Hepatocyte (in vitro differentiated cells): Measurements from ENCODE around the gene PHAF1. TPM values are rescaled to one million over a fixed set of nuclear protein-coding genes. Genes with fewer than 3 reads are reported as not detected.

Source experiments
- DNase-seq: peaks from one replicate; pipeline ENCODE4 v3.0.0-alpha.2; 2016; ENCODE audit warnings: low spot score
- H2AFZ ChIP-seq: fragments of 200-600 bp; sonication (generic); 2 replicates; pipeline ENCODE4 v1.6.0; 2016; ENCODE audit warnings: antibody characterized with exemption, mild to moderate bottlenecking
- H3K27ac ChIP-seq: fragments of 200-600 bp; sonication (generic); 2 replicates; pipeline ENCODE4 v1.5.1; 2016; ENCODE audit warnings: mild to moderate bottlenecking
- H3K27me3 ChIP-seq: fragments of 200-600 bp; sonication (generic); 2 replicates; pipeline ENCODE4 v1.6.1; 2016
- H3K36me3 ChIP-seq: fragments of 200-600 bp; sonication (generic); replicated peaks from 2 replicates; pipeline ENCODE4 v1.5.1; 2016; ENCODE audit warnings: low read depth; ENCODE audit not compliant: insufficient read depth
- H3K4me1 ChIP-seq: fragments of 200-600 bp; sonication (generic); 2 replicates; pipeline ENCODE4 v1.5.1; 2016; ENCODE audit warnings: mild to moderate bottlenecking, moderate library complexity; ENCODE audit not compliant: insufficient read depth
- H3K4me2 ChIP-seq: fragments of 200-600 bp; sonication (generic); 2 replicates; pipeline ENCODE4 v1.6.0; 2016
- H3K4me3 ChIP-seq: fragments of 200-600 bp; sonication (generic); 2 replicates; pipeline ENCODE4 v1.5.1; 2016; ENCODE audit warnings: mild to moderate bottlenecking
- H3K79me2 ChIP-seq: fragments of 200-600 bp; sonication (generic); 2 replicates; pipeline ENCODE4 v1.6.0; 2017; ENCODE audit warnings: mild to moderate bottlenecking
- H3K9me2 ChIP-seq: fragments of 200-600 bp; sonication (generic); replicated peaks from 2 replicates; pipeline ENCODE4 v1.6.0; 2017; ENCODE audit warnings: mild to moderate bottlenecking; ENCODE audit not compliant: insufficient read depth
- H3K9me3 ChIP-seq: fragments of 200-600 bp; sonication (generic); 2 replicates; pipeline ENCODE4 v1.5.1; 2016; ENCODE audit warnings: low read depth, mild to moderate bottlenecking
- H4K20me1 ChIP-seq: fragments of 200-600 bp; sonication (generic); 2 replicates; pipeline ENCODE4 v1.6.0; 2016; ENCODE audit warnings: mild to moderate bottlenecking; ENCODE audit not compliant: insufficient read depth, poor library complexity, severe bottlenecking
- EZH2 ChIP-seq: fragments of 200-600 bp; sonication (generic); IDR thresholded peaks from 2 replicates; pipeline ENCODE4 v1.6.1; 2016; ENCODE audit warnings: antibody characterized with exemption, mild to moderate bottlenecking, borderline replicate concordance
- EZH2phosphoT487 ChIP-seq: fragments of 200-600 bp; sonication (generic); IDR thresholded peaks from one replicate; pipeline ENCODE4 v1.6.1; 2018; ENCODE audit warnings: antibody characterized with exemption, mild to moderate bottlenecking, low read depth, moderate library complexity; ENCODE audit not compliant: unreplicated experiment, severe bottlenecking
- WGBS: methylation state at CpG from one replicate; pipeline ENCODE4 v1.1.6; 2016; ENCODE audit warnings: low lambda C conversion rate; ENCODE audit errors: missing lambda C conversion rate; 5-methylcytosine and 5-hydroxymethylcytosine counted together
- polyA plus RNA-seq: library from polyadenylated mRNA; unstranded; fragments of >200 nt; fragmentation: Nextera tagmentation; extraction: Ambion mirVana; gene quantifications from 2 replicates; pipeline ENCODE4 v1.2.1, GENCODE V29; 2016
- total RNA-seq: library from RNA; depleted of rRNA; stranded (reverse); fragments of >200 nt; gene quantifications from 2 replicates; pipeline ENCODE4 v1.2.3, GENCODE V29; 2014
- TF ChIP-seq, protein P1 (sequence below): fragments of 200-600 bp; sonication (generic); IDR thresholded peaks from 2 replicates; pipeline ENCODE4 v1.5.1; 2016; ENCODE audit warnings: antibody characterized with exemption, mild to moderate bottlenecking; ENCODE audit not compliant: poor library complexity

Gene PHAF1
- total and polyA plus RNA-seq, 2 experiments from 2014 or later = 18.7 to 20.2 TPM

DNA sequence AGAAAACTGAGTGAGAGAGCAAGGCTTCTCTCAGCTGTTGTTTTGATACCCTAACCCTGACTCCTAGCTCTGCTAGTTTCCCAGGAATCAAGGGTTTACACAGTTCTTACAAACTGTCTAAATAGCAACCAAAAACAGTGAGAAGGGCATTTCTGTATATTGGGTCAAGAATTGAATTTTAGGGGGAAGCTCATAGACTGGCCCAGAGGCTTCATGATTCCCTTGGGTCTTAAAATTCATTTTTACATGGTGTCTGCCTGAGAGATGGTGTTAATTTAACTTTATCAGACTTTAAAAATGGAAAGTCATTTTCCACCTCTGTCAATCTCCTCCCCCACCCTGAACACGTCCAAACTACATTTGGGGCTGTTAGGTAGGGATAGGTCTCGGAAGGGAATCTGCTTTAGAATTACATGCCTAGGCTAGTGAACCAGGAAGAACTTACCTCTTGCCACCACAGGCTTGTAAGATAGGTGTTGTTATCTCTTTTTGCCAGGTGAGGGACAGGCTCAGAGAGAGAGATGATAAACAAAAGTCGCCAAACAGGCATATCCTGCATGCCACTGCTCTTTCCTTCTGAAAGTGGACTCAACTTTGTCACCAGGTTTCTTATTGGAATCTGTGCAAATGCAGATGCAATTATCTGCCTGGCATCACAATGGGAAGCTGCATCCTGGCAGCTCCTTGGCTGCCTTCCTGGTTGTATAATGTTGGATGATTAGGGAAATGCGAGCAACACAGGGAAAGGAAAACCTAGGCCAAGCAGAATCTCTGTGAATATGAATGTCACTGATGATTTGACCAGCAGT, 3.1 kb downstream of the PHAF1 start:
- Histone ChIP-seq H3K9me2 (no peaks in the 10 kb centered on the region), H2AFZ (no peak overlapping the region), H3K4me1 (peaks cover 30% of the 10 kb centered on the region), H3K4me2 (no peak overlapping the region), H3K4me3 (no peak overlapping the region), H3K9me3 (no peaks in the 10 kb centered on the region), H3K27ac (no peak overlapping the region), H4K20me1 (peaks cover 3% of the 10 kb centered on the region), H3K27me3 (no peaks in the 10 kb centered on the region), H3K79me2 (peaks cover 70% of the 10 kb centered on the region), H3K36me3 (no peaks in the 10 kb centered on the region)
- 73% methylated on average over 4 of the region's 4 CpGs for WGBS
- no peak for TF ChIP-seq EZH2phosphoT487
- TF ChIP-seq EZH2 = no peak
- TF ChIP-seq, protein P1, sequence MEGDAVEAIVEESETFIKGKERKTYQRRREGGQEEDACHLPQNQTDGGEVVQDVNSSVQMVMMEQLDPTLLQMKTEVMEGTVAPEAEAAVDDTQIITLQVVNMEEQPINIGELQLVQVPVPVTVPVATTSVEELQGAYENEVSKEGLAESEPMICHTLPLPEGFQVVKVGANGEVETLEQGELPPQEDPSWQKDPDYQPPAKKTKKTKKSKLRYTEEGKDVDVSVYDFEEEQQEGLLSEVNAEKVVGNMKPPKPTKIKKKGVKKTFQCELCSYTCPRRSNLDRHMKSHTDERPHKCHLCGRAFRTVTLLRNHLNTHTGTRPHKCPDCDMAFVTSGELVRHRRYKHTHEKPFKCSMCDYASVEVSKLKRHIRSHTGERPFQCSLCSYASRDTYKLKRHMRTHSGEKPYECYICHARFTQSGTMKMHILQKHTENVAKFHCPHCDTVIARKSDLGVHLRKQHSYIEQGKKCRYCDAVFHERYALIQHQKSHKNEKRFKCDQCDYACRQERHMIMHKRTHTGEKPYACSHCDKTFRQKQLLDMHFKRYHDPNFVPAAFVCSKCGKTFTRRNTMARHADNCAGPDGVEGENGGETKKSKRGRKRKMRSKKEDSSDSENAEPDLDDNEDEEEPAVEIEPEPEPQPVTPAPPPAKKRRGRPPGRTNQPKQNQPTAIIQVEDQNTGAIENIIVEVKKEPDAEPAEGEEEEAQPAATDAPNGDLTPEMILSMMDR = no peak
- DNase-seq = no peak

DNA sequence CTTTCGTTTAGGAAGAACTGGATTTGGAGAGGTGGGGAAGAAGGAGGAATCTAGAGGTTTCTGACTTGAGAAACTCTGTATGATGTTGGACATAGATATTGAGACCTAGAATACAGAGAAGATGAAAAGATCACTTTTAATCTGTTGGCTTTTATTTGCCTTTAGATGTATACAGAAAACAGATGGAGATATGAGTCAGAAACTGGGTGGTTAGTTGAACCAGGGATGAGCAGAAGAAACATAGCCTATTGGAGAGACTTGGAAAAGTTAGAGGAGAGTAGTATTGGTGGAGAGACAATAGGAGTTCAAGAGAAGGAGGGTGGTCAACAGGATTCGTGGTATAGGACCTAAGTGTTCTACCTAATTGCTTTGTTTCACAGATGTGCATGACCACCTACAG, 5.1 kb downstream of the PHAF1 start:
- Histone ChIP-seq H4K20me1 (peaks cover 8% of the 10 kb centered on the region), H2AFZ (no peak overlapping the region), H3K4me1 (peaks cover 23% of the 10 kb centered on the region), H3K4me2 (no peak overlapping the region), H3K4me3 (no peak overlapping the region), H3K9me2 (no peaks in the 10 kb centered on the region), H3K27me3 (no peaks in the 10 kb centered on the region), H3K79me2 (peaks cover 78% of the 10 kb centered on the region), H3K27ac (no peak overlapping the region), H3K36me3 (no peaks in the 10 kb centered on the region), H3K9me3 (no peaks in the 10 kb centered on the region)
- no peak for TF ChIP-seq EZH2phosphoT487
- no peak for TF ChIP-seq EZH2
- TF ChIP-seq, protein P1 = no peak
- DNase-seq = no peak
- 89% methylated on average over 2 of the region's 2 CpGs for WGBS

DNA sequence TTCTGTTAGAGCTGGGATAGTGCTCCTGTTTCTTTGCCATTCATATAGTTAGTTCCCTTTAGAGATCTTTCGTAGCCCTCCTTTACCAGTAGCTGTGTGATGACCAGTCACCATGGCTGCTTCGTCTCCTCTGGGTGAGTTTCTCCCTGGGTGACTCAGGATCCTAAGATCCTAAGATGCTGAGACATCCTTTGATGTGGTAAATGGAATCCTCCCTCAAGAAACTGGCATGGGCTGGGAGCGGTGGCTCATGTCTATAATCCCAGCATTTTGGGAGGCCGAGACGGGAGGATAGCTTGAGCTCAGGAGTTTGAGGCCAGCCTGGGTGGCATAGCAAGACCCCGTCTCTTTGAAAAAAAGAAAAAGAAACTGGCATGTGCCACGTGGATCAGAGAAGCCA, 5.9 kb downstream of the PHAF1 start:
- Histone ChIP-seq H2AFZ (no peak overlapping the region), H3K9me2 (no peaks in the 10 kb centered on the region), H3K9me3 (no peaks in the 10 kb centered on the region), H3K36me3 (no peaks in the 10 kb centered on the region), H4K20me1 (peaks cover 8% of the 10 kb centered on the region), H3K4me1 (peaks cover 19% of the 10 kb centered on the region), H3K4me2 (no peak overlapping the region), H3K27me3 (no peaks in the 10 kb centered on the region), H3K27ac (no peak overlapping the region), H3K79me2 (peaks cover 71% of the 10 kb centered on the region), H3K4me3 (no peak overlapping the region)
- 83% methylated on average over 7 of the region's 7 CpGs for WGBS
- DNase-seq = no peak
- TF ChIP-seq EZH2phosphoT487 (no peak), EZH2 (no peak)
- TF ChIP-seq, protein P1 = no peak
